GM12873 (cell line): Measurements from ENCODE around the gene RYR3.

Experiments used
- CTCF ChIP-seq: IDR thresholded peaks from 2 replicates; pipeline ENCODE4 v1.5.1; 2012; ENCODE audit warnings: low read depth, mild to moderate bottlenecking, moderate library complexity, low read length, control low read depth; ENCODE audit not compliant: insufficient read depth; ENCODE audit errors: missing control alignments

Gene RYR3

GRCh38 chr15:33810806-33811205 is 500.0 kb downstream of the RYR3 start:
- no peak for TF ChIP-seq CTCF

- no peak for TF ChIP-seq CTCF
Observed at GRCh38 chr15:33813891-33814290, 503.1 kb downstream of the RYR3 start.

- TF ChIP-seq CTCF = no peak
Observed at GRCh38 chr15:33822479-33822878, 511.7 kb downstream of the RYR3 start.

- no peak for TF ChIP-seq CTCF
Observed at GRCh38 chr15:33823119-33823518, 512.4 kb downstream of the RYR3 start.

- TF ChIP-seq CTCF = no peak
Observed at GRCh38 chr15:33825453-33825852, 514.7 kb downstream of the RYR3 start.

GRCh38 chr15:33826201-33826600 is 515.4 kb downstream of the RYR3 start:
- no peak for TF ChIP-seq CTCF

GRCh38 chr15:33830351-33830750 is 519.6 kb downstream of the RYR3 start:
- no peak for TF ChIP-seq CTCF
